GM20000 (cell line): Measurements from ENCODE around the gene TIAM2.
"Not testable (repeated sequence)": the region's sequence is repeated elsewhere in the genome, so short reads cannot be mapped to it uniquely, and the experiment has no call there.

ENCODE experiments used
- DNase-seq: peaks from one replicate; pipeline ENCODE4 v3.0.0; 2012; ENCODE audit warnings: low spot score
- TF ChIP-seq, protein P1 (sequence below): IDR thresholded peaks from 2 replicates; pipeline ENCODE4 v1.5.1; 2012; ENCODE audit warnings: mild to moderate bottlenecking, control low read depth; ENCODE audit errors: extremely low read depth, missing control alignments

TIAM2 gene

DNA sequence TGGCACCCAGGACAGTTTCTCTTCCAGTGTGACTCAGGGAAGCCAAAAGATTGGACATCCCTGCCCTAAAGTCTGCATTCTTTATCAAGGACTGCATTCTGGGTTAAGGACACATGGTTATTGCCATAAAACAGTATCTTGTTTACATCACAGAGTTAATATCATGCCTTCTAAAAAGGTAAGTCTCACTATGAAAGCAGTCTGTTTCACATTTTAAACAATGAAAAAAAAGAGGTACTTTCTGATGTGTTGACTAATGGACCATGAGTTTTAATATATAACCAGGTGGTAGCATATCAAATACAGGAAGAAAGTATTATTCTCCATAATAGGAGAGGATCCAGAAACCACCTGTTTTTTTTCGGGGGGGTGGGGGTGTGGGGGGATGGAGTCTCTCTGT, 93.7 kb downstream of the TIAM2 start:
- TF ChIP-seq, protein P1, sequence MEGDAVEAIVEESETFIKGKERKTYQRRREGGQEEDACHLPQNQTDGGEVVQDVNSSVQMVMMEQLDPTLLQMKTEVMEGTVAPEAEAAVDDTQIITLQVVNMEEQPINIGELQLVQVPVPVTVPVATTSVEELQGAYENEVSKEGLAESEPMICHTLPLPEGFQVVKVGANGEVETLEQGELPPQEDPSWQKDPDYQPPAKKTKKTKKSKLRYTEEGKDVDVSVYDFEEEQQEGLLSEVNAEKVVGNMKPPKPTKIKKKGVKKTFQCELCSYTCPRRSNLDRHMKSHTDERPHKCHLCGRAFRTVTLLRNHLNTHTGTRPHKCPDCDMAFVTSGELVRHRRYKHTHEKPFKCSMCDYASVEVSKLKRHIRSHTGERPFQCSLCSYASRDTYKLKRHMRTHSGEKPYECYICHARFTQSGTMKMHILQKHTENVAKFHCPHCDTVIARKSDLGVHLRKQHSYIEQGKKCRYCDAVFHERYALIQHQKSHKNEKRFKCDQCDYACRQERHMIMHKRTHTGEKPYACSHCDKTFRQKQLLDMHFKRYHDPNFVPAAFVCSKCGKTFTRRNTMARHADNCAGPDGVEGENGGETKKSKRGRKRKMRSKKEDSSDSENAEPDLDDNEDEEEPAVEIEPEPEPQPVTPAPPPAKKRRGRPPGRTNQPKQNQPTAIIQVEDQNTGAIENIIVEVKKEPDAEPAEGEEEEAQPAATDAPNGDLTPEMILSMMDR: no peak
- DNase-seq: no peak

DNA sequence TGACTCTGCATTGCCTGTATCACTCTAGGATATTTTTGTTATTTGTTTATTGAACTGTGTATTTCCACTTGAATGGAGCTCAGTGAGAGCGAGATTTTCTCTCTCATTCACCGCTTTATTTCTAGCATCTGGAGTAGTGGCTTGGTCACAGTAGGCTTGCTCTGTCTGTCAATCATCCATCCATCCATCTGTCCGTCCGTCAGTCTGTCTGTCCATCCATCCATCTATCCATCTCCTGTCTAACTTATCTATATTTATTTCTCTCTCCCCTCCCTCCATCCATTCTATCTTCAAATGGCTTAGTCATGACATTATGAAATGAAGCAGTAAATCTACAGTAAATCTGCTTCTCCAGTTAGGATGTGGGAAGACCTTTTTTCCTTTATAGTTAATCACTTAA, 94.6 kb downstream of the TIAM2 start:
- DNase-seq: no peak
- TF ChIP-seq, protein P1: no peak

DNA sequence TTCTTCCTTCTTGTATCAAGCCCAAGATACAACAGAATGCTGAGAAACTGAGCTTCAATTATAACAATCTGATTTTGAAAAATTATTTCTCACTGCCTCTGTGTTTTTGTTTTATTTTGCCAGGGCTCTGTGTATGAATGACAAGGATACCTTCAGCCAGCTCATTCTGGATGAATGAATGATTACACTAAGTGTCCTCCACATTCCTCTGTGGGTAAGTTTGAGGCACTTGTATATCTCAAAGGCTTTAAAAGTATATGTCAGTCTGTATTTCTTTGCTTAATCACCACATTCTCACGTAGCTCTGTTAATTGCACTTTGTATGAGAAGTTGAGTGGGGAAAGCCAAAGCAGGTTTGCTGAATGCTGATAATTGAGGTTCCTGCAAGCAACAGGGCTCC, 95.1 kb downstream of the TIAM2 start:
- DNase-seq: no peak
- TF ChIP-seq, protein P1: no peak

DNA sequence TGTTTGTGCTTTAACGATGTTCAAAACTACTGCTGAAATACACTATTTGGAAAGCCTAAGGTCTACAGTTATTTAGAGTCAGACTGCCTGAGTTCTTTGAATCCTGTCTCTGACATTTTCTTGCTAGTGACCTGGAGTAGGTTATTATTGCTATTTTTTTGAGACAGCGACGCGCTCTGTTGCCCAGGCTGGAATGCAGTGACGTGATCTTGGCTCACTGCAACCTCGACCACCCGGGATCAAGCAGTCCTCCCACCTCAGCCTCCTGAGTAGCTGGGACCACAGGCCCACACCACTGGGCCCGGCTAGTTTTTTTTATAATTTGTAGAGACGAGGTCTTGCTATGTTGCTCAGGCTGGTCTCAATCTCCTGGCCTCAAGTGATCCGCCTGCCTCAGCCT, 96.6 kb downstream of the TIAM2 start:
- TF ChIP-seq, protein P1: no peak
- DNase-seq: no peak

DNA sequence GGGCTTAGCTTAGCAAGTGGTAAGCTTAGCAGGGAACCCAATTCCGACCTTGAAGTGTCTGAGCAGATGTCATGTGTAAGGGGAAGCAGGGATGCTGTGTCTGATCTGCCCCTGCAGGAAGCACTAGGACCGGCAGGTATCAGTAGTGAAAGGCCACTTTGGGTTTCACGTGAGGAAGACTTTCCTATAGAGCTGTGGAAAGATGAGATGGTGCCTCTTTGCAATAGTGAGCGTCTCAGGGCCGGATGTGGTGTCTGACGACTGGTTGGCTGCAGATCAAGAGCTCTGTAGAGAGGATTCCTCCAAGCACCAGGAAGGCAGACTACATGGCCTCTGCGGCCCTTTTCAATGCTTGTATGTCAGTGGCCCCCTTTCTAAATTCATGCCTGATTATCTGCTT, 98.3 kb downstream of the TIAM2 start:
- DNase-seq: no peak
- TF ChIP-seq, protein P1: no peak

DNA sequence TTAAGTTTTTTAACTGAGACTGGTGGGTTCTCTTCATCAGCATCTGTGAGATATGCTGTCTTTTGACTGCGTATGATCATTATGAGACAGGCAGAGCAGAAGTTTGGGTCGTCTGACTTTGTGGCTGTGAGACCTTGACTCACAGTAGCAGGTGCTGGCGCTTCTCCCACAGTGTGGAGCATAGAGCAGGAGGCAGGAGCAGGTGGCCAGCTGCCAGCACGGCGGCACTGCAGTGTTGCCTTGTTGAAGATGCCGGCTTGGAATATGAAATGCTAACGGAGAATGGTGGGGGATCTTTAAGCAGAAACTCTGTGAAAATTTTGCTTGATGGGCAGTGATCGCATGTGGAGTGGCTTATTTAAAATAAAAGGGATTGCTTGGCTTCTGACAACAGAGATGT, 105.0 kb downstream of the TIAM2 start:
- DNase-seq: no peak
- TF ChIP-seq, protein P1: no peak

DNA sequence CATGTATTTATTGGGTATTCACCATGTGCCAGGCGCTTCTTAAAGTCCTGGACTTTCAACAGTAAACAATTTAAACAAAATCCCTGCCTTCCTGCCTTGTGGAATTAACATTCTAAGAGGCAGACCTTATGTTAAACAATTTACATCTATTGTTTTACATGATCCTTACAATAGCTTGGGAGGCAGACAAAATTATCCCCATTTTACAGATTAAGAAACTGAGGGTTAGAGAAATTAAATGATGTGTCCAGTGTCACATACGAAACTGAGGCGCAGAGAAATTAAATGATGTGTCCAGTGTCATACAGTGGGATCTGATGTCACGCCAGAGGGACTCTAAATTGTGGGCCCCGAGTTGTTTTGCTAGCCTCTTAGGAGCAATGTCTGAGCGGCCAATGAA, 105.5 kb downstream of the TIAM2 start:
- TF ChIP-seq, protein P1: no peak
- no peak for DNase-seq

GRCh38 chr6:155103083-155103645, 108.0 kb downstream of the TIAM2 start:
- DNase-seq: not testable (repeated sequence)
